Measurements from ENCODE around the gene SYNPR.

Gene SYNPR

GRCh38 chr3:63538919-63539318, 260.8 kb downstream of the SYNPR start:
- DNase-seq (ENCODE audit: low read depth in 2 of 2), result no peak

- no peak for DNase-seq (ENCODE audit: low read depth in 2 of 2)
Measured at GRCh38 chr3:63555767-63556166, 277.7 kb downstream of the SYNPR start.

DNA sequence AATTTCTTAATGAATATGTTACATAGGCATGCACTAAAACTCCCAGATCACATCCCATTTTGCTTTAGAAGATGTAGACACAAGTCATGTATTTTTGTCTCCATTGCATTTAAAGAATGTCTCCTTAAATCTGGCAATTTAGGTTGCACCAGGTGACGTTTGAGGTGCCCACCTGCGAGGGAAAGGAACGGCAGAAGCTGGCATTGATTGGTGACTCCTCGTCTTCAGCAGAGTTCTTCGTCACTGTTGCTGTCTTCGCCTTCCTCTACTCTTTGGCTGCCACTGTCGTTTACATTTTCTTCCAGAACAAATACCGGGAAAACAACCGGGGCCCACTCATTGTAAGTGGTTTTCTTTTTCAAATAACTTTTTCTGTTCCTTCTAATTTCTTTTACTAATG, 278.3 kb downstream of the SYNPR start:
- DNase-seq (ENCODE audit: low read depth in 2 of 2), result no peak

DNA sequence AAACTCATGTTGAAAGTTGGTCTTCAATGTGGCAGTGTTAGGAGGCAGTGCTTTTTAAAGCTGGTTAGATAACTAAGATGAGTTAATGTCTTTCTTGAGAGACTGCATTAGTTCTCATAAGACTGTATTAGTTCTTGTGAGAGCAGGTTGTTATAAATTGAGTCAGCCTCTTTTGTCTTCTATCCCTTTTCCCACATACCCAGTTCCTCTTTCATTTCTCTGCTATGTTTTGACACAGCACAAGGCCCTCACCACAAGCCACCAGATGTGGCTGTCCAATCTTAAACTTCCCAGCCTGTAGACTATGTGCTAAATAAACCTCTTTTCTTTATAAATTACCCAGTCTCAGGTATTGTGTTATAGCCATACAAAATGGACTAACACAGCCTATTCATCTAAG, 279.8 kb downstream of the SYNPR start:
- DNase-seq (ENCODE audit: low read depth in 2 of 2), result no peak

DNA sequence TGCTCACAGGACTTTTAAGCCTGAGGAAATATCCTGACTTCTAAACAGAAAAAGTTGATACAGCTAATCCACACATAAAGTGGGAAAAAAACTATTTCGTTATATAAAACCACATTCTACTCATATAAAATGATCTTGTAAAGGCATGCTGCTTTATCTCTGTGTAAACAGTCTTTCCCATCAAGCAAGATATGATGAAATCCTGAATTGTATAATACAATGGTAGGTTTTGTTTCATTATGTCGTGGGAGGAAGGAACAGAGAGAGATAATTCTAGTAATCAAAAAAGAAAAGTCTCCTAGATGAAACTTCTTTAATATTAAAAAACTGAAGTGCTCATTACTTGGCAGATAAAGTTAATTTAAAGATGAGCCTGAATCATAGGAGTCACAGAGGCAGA, 281.8 kb downstream of the SYNPR start:
- no peak for DNase-seq (ENCODE audit: low read depth in 2 of 2)

DNA sequence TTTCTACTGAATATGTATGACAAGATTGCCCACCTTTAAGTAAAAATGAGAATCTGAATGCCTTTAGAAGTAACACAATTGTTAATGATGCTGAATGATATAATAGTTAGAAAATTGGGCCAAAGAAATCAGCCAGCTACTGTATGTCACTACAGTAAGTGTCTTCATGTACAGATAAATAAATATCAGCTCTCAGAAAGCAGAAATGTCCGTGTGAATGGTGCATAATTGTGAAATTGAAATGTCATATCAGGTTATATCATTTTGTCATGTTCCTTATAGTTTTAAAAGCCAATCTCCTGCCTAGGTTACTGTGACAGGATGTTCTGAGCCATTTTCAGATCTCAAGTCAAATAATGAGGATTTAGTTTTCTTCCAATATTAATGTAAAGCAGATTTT, 283.8 kb downstream of the SYNPR start:
- DNase-seq (ENCODE audit: low read depth in 2 of 2), result no peak

- no peak for DNase-seq (ENCODE audit: low read depth in 2 of 2)
Measured at GRCh38 chr3:63562323-63562722, 284.2 kb downstream of the SYNPR start.

DNA sequence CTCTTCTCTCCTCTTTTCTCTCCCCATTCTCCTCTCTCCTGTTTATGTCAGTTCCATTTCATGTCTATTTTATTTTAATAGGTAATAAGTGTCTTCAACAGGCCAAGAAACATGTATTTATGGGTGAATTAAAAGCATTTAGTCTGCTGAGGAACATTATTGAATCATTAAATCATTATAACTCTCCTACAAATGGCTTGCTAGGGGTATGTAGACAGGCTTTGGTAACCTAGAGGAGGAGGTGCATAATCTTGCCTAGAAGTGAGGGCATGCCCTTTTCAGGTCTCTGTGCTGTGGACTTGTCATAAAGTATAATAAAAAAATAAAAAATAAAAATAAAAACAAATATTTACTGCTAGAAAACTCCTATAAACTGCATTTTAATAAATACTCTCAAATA, 285.5 kb downstream of the SYNPR start:
- no peak for DNase-seq (ENCODE audit: low read depth in 2 of 2)

DNA sequence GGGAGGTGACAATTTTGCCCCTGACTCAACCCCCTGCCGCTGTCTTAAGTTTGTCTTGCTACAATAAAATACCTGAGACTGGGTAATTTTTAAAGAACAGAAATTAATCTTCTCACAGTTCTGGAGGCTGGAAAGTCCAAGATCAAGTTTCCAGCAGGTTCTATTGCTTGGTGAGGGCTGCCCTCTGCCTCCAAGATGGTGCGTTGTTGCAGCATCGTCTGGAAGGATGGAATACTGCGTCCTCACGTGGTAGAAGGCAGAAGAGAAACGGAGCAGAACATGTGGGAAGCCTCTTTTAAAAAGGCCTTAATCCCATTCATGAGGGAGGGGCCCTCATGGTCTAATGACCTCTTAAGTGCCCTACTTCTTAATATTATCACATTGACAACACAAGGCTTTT, 287.1 kb downstream of the SYNPR start:
- DNase-seq (ENCODE audit: low read depth in 2 of 2), result no peak

GRCh38 chr3:63571682-63572081, 293.6 kb downstream of the SYNPR start:
- no peak for DNase-seq (ENCODE audit: low read depth in 2 of 2)

DNA sequence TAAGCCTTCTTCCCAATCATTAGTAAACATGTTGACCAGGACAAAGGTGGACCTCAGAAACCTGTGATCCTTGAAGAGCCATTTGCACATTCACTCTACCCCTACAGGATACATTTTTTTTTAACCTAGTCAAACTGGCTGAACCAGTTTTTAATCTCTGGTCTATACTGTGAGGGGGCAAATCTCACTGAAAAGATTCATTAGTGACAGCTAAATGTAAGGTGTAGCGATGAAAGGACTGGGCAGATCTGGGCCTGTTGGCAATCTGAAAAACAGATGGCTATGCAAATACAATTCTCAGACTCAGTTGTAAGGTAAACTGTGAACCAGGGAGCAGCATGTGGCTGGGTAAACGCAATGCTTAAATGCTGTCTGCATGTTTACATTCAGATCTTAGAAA, 298.7 kb downstream of the SYNPR start:
- DNase-seq (ENCODE audit: low read depth in 2 of 2), result no peak

DNA sequence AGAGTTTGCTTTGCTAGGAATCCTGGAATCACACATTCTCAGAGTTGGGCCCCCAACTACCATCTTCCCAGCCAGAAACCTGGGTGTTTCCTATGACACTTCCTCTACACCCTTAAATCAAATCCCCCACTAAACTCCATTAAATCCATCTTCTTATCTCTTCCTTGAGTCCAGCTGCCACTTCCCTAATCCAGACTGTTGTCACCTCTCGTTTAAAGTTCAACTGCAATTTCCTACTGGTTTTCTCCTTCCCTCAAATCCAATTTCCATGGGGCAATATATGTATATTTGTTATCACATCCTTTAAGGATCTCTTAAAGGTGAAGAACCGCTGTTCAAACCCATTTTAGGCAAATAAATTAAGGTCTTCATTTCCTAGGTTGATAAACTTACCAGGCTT, 300.8 kb downstream of the SYNPR start:
- no peak for DNase-seq (ENCODE audit: low read depth in 2 of 2)

DNA sequence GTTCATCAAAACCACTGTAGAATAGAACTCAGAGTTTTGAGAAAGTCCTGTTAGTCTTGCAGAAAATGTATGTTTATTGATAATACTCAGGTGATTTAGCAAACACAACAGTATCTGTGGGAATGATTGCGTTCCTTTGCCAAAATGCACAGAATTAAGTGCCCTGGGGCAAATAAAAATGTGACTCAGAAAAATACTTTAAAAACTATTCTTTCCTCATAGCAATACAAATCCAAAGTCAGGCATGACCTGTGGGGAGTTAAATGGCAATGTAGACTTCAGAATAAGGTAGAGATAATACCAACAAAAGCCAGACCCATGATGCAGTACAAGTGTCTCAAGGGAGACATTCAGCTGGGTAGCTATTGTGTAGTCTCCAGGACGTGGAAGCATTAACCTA, 302.0 kb downstream of the SYNPR start:
- no peak for DNase-seq (ENCODE audit: low read depth in 2 of 2)

DNA sequence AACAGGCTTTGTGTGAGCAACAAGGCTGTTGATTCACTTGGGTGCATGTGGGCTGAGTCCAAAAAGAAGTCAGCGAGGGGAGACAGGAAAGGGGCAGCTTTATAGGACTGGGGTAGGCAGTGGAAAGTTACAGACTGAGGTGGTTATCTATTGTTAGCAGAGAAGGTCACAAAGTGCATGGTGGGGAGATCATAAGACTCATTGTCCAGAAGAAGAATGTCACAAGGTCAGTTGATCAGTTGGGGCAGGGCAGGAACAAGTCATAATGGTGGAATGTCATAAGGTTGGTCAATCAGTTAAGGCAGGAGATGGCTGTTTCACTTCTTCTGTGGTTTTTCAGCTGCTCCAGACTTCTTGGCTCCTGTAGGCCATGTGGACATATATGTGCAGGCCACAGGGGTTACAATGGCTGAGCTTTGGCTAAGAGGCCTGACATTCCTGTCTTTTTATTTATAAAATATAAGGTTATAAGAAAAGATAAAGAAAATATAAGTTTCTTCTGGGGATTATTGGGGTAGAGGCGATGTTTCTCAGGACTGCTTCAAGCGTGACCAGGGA, 304.9 kb downstream of the SYNPR start:
- DNase-seq (ENCODE audit: low read depth in 2 of 2), result no peak

DNA sequence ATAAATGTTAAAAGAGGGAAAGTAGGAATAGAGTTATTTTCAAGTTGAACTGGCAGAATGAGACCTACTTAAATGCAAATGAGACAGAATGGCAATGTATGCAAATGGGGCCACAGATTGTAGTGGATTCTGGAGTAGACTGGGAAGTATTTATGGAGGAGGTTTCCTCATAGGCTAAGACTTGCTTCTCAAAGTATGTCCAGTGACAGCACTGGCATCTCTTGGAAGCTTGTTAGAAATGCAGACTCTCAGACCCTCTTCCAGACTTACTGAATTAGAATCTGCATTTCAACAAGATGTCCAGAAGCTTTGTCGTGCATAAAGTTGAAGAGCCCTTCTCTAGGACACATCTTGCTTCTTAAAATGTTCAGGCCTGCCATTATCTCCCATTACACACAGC, 306.6 kb downstream of the SYNPR start:
- DNase-seq (ENCODE audit: low read depth in 2 of 2), result no peak

- DNase-seq (ENCODE audit: low read depth in 2 of 2), result no peak
Measured at GRCh38 chr3:63585927-63586326, 307.8 kb downstream of the SYNPR start.

- no peak for DNase-seq (ENCODE audit: low read depth in 2 of 2)
Measured at GRCh38 chr3:63588895-63589294, 310.8 kb downstream of the SYNPR start.

GRCh38 chr3:63593779-63594178, 315.7 kb downstream of the SYNPR start:
- DNase-seq (ENCODE audit: low read depth in 2 of 2), result no peak

- no peak for DNase-seq (ENCODE audit: low read depth in 2 of 2)
Measured at GRCh38 chr3:63595221-63595620, 317.1 kb downstream of the SYNPR start.

GRCh38 chr3:63597019-63597418, 318.9 kb downstream of the SYNPR start:
- DNase-seq (ENCODE audit: low read depth in 2 of 2), result no peak

- DNase-seq (ENCODE audit: low read depth in 2 of 2), result no peak
Measured at GRCh38 chr3:63607716-63608115, 329.6 kb downstream of the SYNPR start.

DNA sequence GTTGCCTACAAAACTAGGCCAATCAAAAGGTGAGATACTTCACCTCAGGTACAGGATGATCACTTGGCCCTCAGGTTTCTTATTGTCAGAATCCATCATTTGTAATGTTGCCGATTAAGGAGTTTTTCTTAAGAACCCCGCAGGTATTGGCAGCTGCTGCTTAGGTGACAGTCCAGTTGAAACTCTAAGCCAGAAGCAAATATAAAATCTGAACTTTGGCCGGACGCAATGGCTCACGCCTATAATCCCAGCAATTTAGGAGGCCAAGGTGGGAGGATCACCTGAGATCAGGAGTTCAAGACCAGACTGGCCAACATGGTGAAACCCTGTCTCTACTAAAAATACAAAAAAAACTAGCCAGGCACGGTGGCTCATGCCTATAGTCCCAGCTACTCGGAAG, 331.3 kb downstream of the SYNPR start:
- no peak for DNase-seq (ENCODE audit: low read depth in 2 of 2)

DNA sequence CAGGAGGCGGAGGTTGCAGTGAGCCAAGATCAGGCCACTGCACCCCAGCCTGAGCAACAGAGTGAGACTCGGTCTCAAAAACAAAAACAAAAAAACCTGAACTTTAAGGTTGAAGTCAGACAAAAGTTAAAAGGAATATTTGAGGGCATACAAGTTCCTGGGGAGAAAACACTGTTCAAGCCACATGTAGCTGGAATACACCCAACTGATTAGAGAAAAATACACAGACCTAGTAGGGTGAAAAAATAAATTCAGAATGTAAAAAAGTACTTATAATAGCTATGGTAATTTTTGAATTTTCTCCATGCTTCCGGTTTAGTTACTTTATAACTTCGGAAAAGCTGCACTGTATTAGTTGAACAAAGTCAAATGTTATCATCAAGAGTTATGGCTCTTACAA, 331.7 kb downstream of the SYNPR start:
- DNase-seq (ENCODE audit: low read depth in 2 of 2), result no peak

DNA sequence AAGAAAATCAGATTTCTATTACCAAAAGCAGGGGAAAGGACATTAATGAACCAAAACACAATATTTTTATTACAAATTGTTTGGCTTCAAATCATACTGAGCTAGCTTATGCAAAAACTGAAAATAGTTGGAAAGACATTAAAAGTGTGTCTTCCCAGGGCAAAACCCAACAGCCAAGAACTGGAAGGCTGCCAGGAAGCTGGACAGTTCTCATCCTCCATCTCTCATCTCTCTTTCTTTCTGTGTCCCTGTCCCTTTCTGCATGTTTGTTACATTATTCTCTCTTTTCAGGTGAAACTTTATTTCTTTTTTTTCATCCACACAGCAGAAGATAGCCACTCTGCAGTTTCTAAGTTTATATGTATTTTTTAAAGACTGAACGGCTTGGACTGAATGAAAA, 333.3 kb downstream of the SYNPR start:
- DNase-seq (ENCODE audit: low read depth in 2 of 2), result no peak

DNA sequence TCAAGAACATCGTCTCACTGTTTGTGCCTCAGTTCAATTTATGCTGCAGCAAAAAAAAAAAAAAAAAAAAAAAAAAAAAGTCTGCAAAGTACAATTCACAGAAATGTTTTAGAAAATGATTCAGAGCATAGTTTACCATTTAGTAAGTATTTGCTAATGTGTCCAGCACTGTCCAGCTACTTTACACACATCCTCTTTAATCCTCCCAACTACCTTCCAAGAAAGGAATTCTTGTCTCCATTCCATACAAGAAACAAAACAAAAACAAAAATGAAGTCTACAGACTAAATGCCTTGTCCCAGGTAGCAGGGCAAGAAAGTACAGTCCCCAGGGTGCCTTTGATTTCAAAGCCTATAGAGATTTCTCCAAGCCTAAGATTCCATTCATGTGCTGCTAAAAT, 335.5 kb downstream of the SYNPR start:
- no peak for DNase-seq (ENCODE audit: low read depth in 2 of 2)
